ENCODE measurements around the gene DNAJB4.

- TF ChIP-seq EZH2phosphoT487 (IDR thresholded peaks at IDR 0.05; ENCODE audit: low read depth) (no peak), CTCF (IDR thresholded peaks at IDR 0.05; ENCODE audit: low read depth, low read length) (no peak)
Observed at GRCh38 chr1:78040484-78041089, 35.8 kb downstream of the DNAJB4 start.
